Colonic mucosa (tissue), 4 donors: ENCODE data around the gene IMMP2L. TPM values are rescaled to one million over a fixed set of nuclear protein-coding genes. Genes with fewer than 3 reads are reported as not detected.

ENCODE experiments used
- DNase-seq: peaks from one replicate; pipeline ENCODE4 v3.0.0-alpha.2; 2020
- H3K27ac ChIP-seq: fragments of 200-600 bp; one replicate; pipeline ENCODE4 v1.8.0; 2021
- H3K27me3 ChIP-seq: fragments of 200-600 bp; one replicate; pipeline ENCODE4 v1.8.0; 2021
- H3K36me3 ChIP-seq: fragments of 200-600 bp; one replicate; pipeline ENCODE4 v1.8.0; 2021
- H3K4me1 ChIP-seq: fragments of 200-600 bp; one replicate; pipeline ENCODE4 v1.8.0; 2021; ENCODE audit warnings: mild to moderate bottlenecking
- H3K4me3 ChIP-seq: fragments of 200-600 bp; one replicate; pipeline ENCODE4 v1.8.0; 2021
- H3K9ac ChIP-seq, 2 donors: one replicate each; pipeline ENCODE4 v1.7.0; 2013; ENCODE audit warnings: control low read depth in 2 of 2, low read depth in 2 of 2, low read length in 2 of 2
- H3K9me3 ChIP-seq: fragments of 200-600 bp; one replicate; pipeline ENCODE4 v1.8.0; 2021
- CTCF ChIP-seq: fragments of 200-600 bp; IDR thresholded peaks from one replicate; pipeline ENCODE4 v1.8.0; 2022; ENCODE audit warnings: antibody characterized with exemption, mild to moderate bottlenecking
- intact Hi-C: fragments of 100-400 bp; cut with DNase I; formaldehyde crosslinking; loops from one replicate; pipeline ENCODE4 v1.14.1; 2022
- total RNA-seq, 2 donors: library from RNA; stranded (reverse); fragmentation: NEBNext Ultra II Directional in 1 of 2; extraction: Animal tissue kit (Norgen Biotek cat#: 25700) in 1 of 2; gene quantifications; one replicate each; pipeline ENCODE4 v1.2.1, GENCODE V29; 2021
- donor health status: healthy.
- donor health status: DM: no; HTN: no; CAD: no.
- donor health status: DM: no; HTN: no; CAD: no.

The IMMP2L gene
- total RNA-seq, 2 donors from 2014 or later, result 13.4 to 15.4 TPM

DNA sequence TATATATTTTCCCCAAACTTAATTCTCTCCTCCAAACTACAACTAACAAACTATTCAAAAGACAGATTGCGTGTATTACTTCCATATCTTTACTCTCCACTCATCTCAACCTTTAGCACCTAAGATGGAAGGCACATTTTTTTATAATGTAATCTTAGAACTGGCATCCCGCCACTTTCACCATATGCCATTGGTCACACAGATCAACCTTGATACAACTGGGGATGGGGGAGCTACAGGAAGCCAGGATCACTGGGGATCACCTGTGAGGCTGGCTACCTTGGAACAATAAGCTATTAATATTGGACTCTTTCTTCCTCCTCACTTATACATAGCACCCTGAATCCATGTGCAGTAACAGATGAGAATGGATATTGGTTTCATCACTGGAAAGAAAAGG lies 941.0 kb downstream of the IMMP2L start:
- Histone ChIP-seq H3K4me3 (no peak overlapping the region), H3K36me3 (no peaks in the 10 kb centered on the region), H3K4me1 (no peaks in the 10 kb centered on the region), H3K9ac (no peak overlapping the region), H3K9me3 (no peaks in the 10 kb centered on the region), H3K27ac (no peak overlapping the region), H3K27me3 (no peaks in the 10 kb centered on the region)
- DNase-seq, result no peak
- TF ChIP-seq CTCF, result no peak
- intact Hi-C loops, result no loop called here

DNA sequence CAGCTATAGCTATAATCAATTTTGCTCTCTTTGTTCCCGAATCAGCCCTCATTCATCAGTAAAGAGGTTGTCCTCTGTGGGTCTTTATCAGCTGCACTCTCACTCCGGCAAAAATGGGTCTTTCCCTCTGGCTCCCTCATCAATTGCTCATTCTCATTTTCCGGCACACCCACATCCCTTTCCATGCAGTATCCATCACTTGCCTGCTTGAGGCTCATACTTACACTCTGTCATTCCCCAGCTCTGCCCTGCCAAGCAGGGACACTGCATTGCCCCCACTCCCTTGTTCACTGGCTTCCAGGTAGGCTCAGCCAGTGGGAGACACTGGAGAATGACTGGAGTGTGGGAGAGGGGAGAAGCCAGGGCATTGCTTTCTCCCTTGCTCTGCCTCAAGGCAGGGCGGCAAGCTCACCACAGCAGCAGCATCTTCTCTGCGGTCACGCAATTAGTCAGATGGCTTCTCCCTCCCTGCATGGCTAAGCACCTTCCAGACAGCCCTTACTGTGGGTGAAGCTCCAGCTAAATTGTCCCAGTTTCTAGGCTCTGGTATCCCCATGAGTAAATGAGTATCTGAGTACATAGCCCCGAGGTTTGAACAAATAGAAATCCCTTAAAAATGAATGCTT lies 942.1 kb downstream of the IMMP2L start:
- Histone ChIP-seq H3K9ac (no peak overlapping the region), H3K4me3 (no peak overlapping the region), H3K4me1 (no peaks in the 10 kb centered on the region), H3K9me3 (no peaks in the 10 kb centered on the region), H3K27me3 (no peaks in the 10 kb centered on the region), H3K27ac (no peak overlapping the region), H3K36me3 (no peaks in the 10 kb centered on the region)
- intact Hi-C loops, result no loop called here
- no peak for DNase-seq
- no peak for TF ChIP-seq CTCF
